SK-N-SH (cell line): ENCODE results near the gene CCDC57.

Experiments used
- CTCF ChIP-seq: fragments of 200-600 bp; sonication (generic); IDR thresholded peaks from 2 replicates; pipeline ENCODE4 v1.6.1; 2017; ENCODE audit warnings: antibody characterized with exemption, mild to moderate bottlenecking, moderate library complexity
- EP300 ChIP-seq, 2 experiments: IDR thresholded peaks; 2 replicates each; pipeline versions ENCODE4 v1.4.0 to v1.6.1; 2012; ENCODE audit warnings: borderline replicate concordance in 1 of 2, low read depth in 1 of 2, low read length in 1 of 2
- MEF2A ChIP-seq: IDR thresholded peaks from 2 replicates; pipeline ENCODE4 v1.4.0; 2012; ENCODE audit warnings: low read depth, borderline replicate concordance
- NFIC ChIP-seq: IDR thresholded peaks from 2 replicates; pipeline ENCODE4 v1.4.0; 2012; ENCODE audit warnings: borderline replicate concordance

GRCh38 chr17:82235775-82236141 lies 23.1 kb upstream of the CCDC57 start:
- TF ChIP-seq CTCF (no peak), NFIC (no peak), MEF2A (no peak), EP300 (IDR thresholded peaks at IDR 0.05; ENCODE audit: borderline replicate concordance in 1 of 2, low read depth in 1 of 2, low read length in 1 of 2) (no peak)
